ENCODE results near the gene CDK14.

The CDK14 gene

GRCh38 chr7:90839316-90839715 lies 243.2 kb downstream of the CDK14 start:
- TF ChIP-seq FOXP2 (optimal IDR thresholded peaks at IDR 0.05; ENCODE audit: borderline replicate concordance, extremely low read depth, extremely low read length, insufficient read depth) (no peak), TAF1 (IDR thresholded peaks at IDR 0.05; ENCODE audit: borderline replicate concordance, insufficient read depth, low read length) (no peak), REST (IDR thresholded peaks at IDR 0.05; ENCODE audit: insufficient read depth in 1 of 2, low read depth in 2 of 2, low read length in 2 of 2) (no peak), SIN3A (IDR thresholded peaks at IDR 0.05; ENCODE audit: borderline replicate concordance, insufficient read depth, low read length) (no peak), POLR2AphosphoS5 (IDR thresholded peaks at IDR 0.05; ENCODE audit: low read depth, low read length) (no peak)

GRCh38 chr7:90839727-90840291 lies 243.7 kb downstream of the CDK14 start:
- TF ChIP-seq SIN3A (IDR thresholded peaks at IDR 0.05; ENCODE audit: borderline replicate concordance, insufficient read depth, low read length) = no peak

DNA sequence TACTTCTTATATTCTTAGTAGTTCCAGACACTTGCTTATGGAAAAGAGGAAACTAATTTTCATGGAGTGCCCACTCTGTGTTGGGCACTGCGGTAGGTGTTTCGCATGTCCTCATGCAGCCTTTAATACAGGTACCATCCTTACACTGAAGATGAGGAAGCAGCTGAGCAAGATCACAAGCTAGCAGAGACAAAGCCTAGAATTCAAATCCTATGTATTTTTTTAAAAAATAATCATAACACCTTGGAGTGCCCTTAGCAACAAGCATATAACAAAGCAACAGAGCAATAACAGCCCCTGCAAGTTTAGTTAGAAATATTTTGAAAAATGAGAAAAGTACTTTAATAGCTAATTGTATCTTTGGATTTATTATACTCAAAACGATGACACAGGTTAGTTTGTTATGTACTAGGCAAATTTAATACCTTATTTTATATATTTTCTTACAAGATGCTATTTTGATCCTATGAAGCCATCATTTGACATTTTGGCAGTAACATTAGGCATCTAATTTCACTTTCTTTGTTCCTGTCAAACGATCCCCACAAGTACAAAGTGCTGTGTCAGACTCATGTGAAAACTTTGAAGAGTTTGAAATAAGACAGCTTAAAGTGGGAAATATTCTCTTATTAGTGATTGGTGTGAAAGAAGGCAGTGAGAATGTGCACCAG lies 245.8 kb downstream of the CDK14 start:
- TF ChIP-seq TAF1 (IDR thresholded peaks at IDR 0.05; ENCODE audit: borderline replicate concordance, insufficient read depth, low read length) (no peak), FOXP2 (optimal IDR thresholded peaks at IDR 0.05; ENCODE audit: borderline replicate concordance, extremely low read depth, extremely low read length, insufficient read depth) (no peak), SIN3A (IDR thresholded peaks at IDR 0.05; ENCODE audit: borderline replicate concordance, insufficient read depth, low read length) (no peak), POLR2AphosphoS5 (IDR thresholded peaks at IDR 0.05; ENCODE audit: low read depth, low read length) (no peak), REST (IDR thresholded peaks at IDR 0.05; ENCODE audit: insufficient read depth in 1 of 2, low read depth in 2 of 2, low read length in 2 of 2) (no peak)

DNA sequence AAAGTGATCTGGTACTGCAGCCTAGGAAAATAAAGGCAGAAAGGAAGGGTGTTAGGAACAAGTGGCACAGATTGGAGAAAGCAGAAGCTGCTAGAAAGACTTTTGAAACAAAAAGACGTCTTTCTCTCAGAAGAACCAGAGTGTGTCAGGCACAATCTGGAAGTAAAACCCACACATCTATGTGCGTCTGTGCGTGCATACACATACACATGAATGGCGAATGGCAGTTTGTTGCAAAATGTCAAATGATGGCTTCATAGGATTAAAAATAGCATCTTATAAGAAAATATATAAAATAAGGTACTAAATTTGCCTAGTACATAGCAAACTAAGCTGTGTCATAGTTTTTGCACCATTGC lies 246.3 kb downstream of the CDK14 start:
- TF ChIP-seq POLR2AphosphoS5 (IDR thresholded peaks at IDR 0.05; ENCODE audit: low read depth, low read length) (no peak), TAF1 (IDR thresholded peaks at IDR 0.05; ENCODE audit: borderline replicate concordance, insufficient read depth, low read length) (no peak), SIN3A (IDR thresholded peaks at IDR 0.05; ENCODE audit: borderline replicate concordance, insufficient read depth, low read length) (no peak), FOXP2 (optimal IDR thresholded peaks at IDR 0.05; ENCODE audit: borderline replicate concordance, extremely low read depth, extremely low read length, insufficient read depth) (no peak), REST (IDR thresholded peaks at IDR 0.05; ENCODE audit: insufficient read depth in 1 of 2, low read depth in 2 of 2, low read length in 2 of 2) (no peak)

GRCh38 chr7:90843472-90843871 lies 247.4 kb downstream of the CDK14 start:
- TF ChIP-seq SIN3A (IDR thresholded peaks at IDR 0.05; ENCODE audit: borderline replicate concordance, insufficient read depth, low read length) (no peak), TAF1 (IDR thresholded peaks at IDR 0.05; ENCODE audit: borderline replicate concordance, insufficient read depth, low read length) (no peak), POLR2AphosphoS5 (IDR thresholded peaks at IDR 0.05; ENCODE audit: low read depth, low read length) (no peak), REST (IDR thresholded peaks at IDR 0.05; ENCODE audit: insufficient read depth in 1 of 2, low read depth in 2 of 2, low read length in 2 of 2) (no peak), FOXP2 (optimal IDR thresholded peaks at IDR 0.05; ENCODE audit: borderline replicate concordance, extremely low read depth, extremely low read length, insufficient read depth) (no peak)

Measured in PFSK-1 (cell line).